Right renal pelvis (tissue), 4 donors: ENCODE data around the gene ROR2. TPM values are rescaled to one million over a fixed set of nuclear protein-coding genes. Genes with fewer than 3 reads are reported as not detected.

Experiments
- DNase-seq, 4 donors: peaks; one replicate each; pipeline ENCODE4 v3.0.0-alpha.2; 2013; ENCODE audit warnings: low read depth in 4 of 4, low spot score in 3 of 4, missing footprints in 1 of 4
- polyA plus RNA-seq, 4 donors: library from polyadenylated mRNA; unstranded; fragments of 120-200 nt; gene quantifications; one replicate each; pipeline ENCODE4 v1.2.1, GENCODE V29; 2013; ENCODE audit not compliant: insufficient read length in 4 of 4

Gene ROR2
- polyA plus RNA-seq, 4 donors = 14.6 to 19.1 (median 17.7) TPM

DNA sequence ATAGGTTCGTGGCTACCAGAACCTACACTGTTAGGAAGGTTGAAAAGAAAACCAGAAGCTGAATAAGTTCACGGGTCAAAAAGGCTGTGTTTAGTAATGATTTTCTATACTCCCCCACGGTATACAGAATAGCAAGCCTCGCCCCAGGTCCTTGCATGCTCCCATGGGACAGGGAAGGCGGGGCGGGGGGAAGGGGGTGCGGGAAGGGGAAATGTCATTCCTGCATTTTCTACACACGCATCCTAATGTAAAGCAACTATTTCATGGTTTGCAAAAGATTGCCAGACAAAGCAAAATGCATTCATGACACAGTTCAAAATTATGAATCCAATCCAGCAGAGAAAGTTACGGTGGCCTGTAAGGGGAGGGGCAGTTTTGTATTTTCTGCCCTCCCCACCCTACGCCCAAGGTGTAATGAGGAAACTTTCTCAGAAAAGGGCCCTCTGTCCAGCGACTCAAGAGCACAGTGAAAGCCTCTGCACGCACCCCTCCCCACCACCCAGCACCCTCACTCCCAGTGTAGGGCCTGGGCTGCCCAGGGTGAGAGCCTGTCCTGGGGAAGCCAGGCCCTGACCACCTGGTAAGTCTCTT, 105.2 kb downstream of the ROR2 start:
- no peak for DNase-seq

DNA sequence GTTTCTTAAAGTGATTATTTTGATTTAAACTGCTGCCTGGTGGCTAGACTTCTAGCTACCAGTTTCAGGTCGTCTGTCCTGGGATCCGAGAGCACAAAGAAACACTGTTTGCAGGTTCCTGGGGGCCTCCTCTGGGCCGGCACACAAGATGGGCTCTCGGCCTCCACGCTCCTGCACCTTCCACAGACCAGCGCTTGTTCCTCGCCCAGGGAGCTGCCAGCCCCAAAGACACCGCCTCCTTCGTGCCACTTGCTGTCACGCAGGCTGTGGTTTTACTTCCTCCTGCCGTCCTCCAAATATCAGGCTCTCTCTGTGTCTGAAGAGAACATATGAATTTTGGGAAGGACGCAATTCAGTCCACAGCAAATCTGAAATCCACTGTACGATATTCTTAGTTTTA, 105.8 kb downstream of the ROR2 start:
- no peak for DNase-seq

DNA sequence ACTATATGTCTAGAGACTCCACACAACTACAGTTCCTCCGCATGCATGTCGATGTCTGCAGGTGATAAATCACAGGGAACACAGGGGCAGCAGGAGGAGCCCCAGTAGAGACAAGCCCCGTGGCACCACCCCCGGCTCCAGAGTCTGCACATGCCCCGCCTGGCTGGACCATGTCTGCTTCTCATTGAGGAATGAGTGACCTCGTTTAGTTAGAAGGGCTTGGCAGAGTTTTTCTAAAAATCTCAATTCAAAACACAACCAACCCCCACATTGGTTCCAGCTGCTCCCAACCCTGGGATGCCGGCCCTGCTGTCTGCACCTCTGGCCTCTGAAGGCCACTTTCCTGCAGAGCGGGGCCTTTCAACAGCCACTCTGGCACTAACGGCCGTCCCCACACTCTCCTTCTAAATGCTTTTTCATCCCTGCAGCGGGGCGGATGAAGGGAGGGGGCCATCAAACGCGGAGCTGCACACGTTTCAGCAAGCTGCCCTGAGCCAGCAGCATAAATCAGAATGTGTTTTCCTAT, 106.3 kb downstream of the ROR2 start:
- peak in 2 of 4 donors; percentile 62 to 65 for DNase-seq

DNA sequence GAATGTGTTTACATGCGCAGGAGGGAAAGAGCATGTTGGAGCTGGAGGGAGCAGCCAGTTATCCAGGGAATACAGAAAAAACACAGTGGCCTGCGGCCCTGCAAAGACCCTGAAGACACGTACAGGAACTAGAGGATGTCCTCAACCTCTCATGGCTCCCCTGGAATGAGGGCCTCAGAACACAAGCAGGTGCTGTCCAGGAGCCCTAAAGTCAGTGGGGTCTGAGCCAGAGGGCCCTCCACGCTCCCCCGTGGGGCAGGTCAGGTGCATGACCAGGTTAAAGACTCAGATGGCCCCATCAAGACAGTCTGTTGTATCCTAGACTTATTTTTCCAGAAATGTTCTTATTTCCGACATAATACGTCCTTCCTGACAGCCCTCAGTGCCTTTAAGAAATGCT, 106.9 kb downstream of the ROR2 start:
- no peak for DNase-seq

DNA sequence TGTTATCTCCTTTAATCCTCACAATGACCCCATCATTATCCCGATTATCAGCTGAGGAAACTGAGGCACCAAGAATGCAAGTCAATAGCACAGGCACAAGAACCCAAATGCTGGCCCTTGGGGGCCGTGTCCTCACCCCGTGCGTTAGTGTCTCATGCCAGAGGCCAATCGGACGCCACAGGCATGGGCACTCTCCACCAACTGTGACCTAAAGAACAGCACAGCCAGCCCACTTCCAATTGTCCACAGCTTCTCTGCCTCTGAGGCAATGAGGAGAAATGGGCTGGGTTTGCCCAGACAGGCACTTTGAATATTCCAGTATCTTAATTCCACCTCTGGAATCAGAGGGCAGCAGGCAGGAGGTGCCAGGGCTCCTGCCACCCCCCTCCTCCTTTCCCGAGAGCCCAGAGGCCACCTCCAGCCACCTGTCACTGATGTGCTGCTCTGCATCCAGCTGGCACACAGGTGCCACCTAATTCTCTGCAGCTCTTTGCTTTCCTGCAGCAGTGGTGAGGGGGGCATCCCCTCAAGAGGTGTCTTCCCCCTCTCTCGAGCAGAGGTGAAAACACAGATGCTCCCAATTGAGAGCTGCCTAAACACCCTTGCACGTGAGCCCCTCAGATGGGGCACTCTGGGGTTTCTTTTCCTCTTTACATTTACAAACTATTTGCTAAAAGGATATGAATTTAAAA, 107.5 kb downstream of the ROR2 start:
- DNase-seq = no peak

DNA sequence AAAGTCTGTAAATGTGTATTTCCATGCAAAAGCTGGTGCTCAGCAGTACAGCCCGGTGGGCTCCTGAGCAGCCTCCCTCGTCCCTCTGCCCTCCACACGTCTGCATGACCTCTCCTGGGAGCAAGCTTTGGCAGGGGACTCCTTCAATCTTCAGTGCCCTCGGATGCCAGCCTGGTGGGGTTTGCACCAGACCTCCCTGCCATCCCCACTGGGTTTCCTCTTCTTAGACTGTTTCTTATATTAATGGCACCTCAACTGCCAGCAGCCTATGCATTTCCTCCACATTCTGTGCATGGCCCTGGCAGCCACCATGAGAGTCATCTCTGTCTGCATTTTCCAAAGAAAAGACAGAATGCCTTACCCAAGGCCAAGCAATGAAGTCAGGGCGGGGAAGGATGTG, 108.4 kb downstream of the ROR2 start:
- DNase-seq = no peak

DNA sequence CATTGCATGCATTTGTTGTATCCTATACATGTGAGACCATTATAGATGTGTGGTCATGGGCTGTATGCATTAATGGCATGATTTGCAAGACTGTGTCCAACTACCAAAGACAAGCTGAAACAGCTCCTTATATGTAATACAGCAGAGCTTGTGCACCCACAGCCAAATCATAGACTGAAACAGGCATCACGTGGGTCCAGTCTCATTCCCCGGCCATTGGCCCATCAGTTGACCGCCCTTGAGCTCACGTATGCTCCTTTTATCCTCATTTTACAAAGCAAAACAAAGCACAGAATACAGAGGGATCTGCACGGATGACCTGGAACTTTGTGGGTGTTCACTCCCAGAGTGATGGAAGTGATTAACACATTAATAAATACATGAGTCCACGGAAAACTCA, 109.1 kb downstream of the ROR2 start:
- DNase-seq = no peak

DNA sequence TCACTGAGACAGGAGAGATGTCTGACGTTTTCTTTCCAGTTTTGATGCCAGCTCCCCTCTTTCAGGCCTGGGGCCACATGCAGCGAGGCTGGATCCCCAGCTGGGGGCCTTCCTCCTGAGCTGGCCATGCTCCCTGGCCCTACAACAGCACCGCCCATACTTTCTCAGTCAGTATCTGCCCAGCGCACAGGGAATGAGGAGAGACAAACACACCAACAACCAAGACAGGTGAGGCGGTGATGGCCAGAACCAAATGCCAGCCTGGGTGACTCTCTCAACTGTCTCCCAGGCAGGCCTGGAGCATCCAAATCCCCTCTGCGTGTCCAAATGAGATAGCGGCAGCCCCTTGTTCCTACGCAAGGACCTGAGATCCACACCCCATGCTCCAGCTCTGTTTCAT, 109.6 kb downstream of the ROR2 start:
- DNase-seq = no peak

DNA sequence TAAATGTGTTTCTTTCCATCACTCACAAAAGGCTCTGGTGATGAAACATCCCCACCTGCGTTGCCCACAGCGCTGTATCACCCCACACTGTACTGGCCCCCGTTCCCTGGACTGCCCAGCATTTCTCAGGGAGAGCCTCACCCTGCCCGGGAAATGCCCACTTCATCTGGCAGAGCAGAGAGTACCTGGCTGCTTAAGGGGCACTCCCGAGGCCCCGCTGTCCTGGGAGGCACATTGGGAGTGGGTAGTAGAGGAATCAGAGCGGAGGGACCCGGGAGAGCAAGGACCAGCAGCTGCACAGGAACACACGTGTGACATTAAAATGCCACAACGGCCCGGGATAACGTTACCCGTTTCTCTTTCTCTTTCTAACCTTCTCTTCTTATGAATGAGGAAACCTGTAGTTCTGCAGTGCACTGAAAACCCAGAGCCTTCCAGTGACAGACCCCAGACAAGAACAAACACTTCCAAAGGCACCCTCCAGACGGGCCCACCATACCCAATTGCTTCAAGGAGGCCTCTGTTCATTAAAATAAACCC, 110.0 kb downstream of the ROR2 start:
- no peak for DNase-seq

DNA sequence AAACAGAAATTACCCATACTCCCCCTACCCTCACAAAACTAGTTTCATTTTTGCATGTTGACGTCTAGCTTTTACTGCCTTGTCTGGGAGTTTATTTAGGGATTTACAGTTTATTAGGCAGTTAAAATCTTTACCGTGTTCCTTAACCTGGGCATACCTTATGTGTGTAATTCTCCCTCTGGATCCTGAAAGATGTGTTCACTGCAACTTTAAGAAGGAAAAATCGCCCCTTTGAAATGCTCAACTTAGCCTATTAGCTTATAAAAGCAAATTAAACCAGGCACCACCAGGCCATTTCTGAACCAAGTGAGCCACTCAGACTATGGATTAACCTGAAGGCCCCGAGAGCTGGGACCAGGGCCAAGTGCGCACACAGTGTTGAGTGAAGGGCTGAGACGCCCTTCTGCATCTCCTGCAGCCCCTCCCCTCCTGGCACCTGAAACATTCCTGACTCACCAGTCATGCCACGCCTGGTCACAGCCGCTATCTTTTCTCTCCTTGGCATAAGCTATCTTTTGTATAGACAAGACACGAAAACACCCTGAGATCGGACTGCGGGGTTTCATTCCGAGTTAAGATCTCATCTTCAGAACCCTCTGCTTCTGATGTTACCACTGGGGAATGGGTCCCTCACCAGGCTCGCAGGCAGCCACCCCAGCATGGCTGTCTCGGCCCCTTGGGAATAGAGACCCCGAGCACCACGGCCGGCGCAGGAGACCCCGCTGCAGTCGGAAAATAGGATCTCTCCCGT, 111.9 kb downstream of the ROR2 start:
- no peak for DNase-seq

DNA sequence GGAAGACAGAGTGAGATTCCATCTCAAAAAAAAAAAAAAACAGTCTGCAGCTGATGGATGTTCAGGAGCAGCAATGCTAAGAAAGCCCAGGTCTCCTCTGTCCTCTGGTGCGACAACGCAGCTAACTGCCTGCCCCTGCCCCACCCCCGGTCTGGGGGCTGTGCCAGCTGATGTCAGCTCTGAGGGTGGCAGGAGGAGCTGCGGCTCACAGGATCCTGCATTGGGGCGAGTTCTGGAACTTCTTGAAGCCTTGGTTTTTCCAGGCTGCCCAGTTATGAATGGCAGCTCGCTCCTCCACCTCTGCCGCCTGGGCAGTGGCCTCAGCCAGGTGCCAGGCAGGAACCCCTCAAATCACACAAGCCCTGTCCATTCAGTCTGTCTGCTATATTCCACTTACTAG, 113.5 kb downstream of the ROR2 start:
- DNase-seq = no peak

DNA sequence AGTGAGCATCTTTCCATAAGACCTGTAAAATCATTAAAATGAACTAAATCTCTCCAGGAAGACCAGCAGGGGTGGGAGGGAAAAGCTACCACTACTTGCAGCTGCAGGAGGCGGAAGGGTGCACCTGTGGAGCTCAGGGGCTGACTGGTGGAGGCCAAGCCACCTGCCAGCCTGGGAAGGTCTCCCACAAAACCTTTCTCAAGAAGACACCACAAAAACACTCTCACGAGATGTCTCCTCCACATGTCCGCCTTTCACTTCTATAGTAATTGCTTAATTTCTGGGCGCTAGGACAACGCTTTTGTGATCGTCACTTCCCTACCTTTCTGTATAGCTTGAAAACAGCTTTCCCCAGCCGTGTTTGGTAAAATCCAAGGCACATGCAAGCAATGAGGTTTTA, 114.4 kb downstream of the ROR2 start:
- DNase-seq = no peak

DNA sequence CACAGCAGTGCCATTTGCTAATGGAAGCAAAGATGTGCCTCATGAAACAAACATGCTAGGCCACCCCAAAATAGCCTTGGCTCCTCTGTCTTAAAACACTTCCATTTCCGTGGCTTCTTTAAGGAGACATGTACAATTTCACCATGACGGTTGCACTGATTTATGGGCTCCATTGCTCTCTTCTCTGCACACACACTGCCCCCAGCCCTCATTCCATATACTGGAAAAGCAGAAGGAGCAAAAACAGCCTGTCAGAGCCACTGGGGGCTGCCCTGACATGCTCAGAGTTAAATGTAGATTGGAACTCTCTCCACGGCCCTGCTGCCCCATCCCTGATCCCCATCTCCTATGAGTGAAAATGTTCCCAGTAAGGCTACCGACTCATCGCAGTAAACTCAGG, 114.8 kb downstream of the ROR2 start:
- DNase-seq = no peak

DNA sequence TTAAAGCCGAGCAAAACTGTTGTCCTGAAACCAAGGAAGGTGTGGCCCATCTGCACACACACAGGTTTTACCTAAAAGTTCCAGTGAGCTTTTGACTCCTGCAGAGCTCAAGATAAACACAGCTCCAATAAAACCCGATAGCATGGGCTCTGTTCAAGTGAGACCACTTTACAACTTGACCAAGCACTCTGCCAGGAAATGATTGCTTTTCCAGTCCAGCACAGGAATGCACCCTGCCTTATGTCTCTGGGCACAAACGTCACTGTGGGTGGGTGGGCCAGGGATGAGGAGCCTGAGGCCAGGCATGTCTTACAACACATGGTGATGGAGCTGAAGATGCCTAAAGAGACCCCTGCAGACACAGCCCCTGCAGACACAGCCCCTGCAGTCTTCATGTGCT, 115.3 kb downstream of the ROR2 start:
- DNase-seq = no peak

DNA sequence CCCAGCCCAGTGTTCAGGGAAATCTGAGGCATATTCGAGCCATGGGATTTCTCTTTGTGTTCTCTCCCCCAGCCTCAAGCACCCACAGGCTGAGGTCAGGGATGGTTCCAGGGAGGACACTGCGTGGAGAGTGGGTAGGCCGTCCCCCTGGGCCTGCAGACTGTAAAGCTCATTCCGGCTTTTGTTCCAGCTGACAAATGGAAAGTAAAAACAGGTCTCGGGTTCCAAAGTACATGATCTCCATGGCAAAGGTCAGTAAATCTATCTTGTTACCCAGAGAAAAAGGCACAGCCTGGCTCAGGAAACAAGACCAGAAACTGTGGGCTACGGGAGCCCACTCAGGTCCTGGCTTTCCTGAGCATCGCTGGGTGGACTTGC, 116.2 kb downstream of the ROR2 start:
- no peak for DNase-seq

DNA sequence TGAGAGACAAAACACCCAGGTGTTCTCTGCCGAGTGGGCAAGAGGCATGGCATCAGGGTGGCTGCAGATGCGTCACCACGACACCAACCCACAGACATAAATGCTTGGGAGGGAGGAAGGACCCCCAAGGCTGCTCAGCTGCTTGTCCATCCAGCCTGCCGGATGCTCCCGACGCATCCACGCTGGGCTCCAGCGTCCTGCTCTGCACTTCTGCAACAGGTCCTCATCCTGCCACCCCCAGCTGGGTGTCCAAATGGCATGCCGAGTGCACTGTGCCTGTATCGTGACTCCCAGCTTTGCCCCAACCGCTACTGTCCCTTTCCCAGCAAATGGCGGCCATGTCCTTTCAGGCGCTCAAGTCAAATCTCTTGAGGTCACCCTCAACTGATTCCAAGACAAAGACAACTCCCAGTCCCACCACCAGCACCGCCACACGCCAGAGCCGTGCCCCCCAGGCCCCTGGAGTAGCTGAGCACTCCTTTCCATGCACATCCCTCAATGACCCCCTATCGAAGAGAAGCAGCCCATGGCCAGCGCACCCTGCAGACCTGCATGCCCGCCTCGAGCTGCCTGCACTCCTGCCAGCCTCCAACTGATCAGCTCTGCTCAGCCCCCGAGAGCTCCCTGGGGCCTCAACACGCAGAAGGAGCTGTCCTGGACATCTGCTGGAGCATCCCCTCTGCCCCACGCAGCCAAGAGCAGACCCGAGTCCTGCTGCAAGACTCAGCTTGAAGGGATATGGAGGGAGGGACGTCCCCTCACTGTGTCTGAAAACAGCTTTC, 116.7 kb downstream of the ROR2 start:
- no peak for DNase-seq

DNA sequence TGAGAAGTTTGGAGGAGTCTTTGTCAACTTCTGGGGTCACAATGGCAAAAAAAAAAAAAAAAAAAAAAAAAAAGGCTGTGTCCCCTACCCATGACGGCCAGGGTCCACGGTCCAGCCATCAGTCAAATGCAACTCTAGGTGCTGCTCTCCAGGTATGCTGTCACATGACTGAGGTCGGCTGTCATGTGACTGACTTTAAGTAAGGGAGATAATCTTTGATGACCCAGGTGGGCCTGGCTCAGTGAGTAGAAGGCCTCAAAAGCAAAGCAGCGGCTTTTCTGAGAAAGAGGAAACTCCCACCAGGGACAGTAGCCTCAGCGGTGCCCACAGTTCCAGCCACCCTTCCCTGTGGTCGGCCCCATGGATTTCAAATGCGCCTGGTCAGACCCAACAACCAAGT, 117.7 kb downstream of the ROR2 start:
- DNase-seq = no peak

DNA sequence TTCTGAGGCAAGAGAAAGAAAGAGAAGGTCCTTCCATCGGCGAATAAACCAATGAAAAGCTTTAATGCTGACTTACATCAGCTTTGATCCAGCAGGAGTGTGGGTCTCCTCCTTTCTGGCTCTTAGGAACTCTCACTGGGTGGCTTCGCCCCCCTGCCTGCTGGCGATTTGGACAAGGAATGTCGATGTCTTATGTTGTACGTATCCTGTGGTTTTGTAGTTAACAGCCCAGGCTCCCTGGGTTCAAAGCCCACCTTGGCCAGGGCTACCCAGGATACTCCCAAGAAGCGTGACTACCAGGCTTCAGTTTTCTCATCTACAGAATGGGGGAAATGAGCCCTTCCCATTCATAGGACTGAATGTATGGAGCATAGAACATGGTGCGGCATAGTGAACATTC, 124.2 kb downstream of the ROR2 start:
- DNase-seq = no peak

DNA sequence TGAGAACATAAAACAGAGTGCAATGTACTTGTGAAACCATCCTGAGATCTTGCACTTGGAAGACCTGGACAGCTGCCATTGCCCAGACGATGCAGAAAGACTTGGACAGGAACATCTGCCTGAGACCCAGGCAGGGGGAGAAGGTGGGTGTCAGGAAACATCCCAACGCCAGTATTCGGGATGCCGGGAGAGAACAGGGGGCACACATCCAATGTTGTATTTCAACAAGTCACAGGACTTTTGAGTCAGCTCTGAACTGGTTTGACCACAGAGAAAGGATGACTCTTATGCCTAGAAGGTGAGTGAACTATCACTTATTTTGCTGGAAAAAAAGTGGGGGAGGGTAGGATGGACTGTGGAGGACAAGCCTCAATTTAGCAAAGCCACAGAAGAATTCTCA, 124.6 kb downstream of the ROR2 start:
- DNase-seq = no peak

DNA sequence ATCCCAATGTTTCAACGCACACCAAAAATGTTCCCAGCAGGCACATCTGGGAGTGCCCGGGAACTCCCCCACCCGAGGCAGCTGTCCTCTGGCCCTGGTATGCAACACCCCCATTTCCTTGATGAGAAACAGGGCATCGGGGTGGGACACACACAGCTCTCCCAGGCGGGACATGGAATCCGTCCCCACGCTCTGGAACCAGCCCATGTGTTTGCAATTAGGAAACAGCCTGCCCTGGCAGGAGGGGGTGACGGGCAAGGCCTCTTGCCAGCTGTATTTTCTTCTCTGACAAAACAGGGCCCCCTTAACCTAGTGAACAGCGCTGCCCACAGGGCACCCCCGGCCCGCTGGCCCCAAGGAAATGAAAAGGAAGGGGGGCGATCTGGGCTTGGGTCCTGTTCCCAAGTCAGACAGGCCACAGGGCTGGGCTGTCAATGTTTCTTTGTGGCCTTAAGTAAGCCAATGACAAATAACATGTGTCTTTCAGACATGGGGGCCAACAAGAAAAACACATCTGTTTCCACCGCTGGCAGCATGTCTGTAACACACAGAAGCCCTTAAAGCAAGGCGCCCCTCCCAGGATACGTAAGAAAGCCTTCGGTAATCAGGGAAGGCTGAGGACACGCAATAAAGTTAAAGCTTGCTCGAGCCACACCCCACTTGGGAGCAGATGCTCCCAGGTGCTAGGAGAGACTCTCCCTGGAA, 125.3 kb downstream of the ROR2 start:
- DNase-seq = no peak
